CD4-positive, alpha-beta T cell treated with Interleukin-2 at 100 ng/mL for 4 hours (primary cell): ENCODE data around the gene SIPA1L3.
"Not testable (repeated sequence)": the region's sequence is repeated elsewhere in the genome, so short reads cannot be mapped to it uniquely, and the experiment has no call there.

Experiments
- DNase-seq: peaks from one replicate; pipeline ENCODE4 v3.0.0-alpha.2; 2020; ENCODE audit warnings: low spot score

SIPA1L3 gene

GRCh38 chr19:38020311-38020710 is 113.3 kb downstream of the SIPA1L3 start:
- no peak for DNase-seq

GRCh38 chr19:38021352-38021751 is 114.3 kb downstream of the SIPA1L3 start:
- DNase-seq: no peak

- DNase-seq: no peak
Observed at GRCh38 chr19:38022791-38023670, 116.0 kb downstream of the SIPA1L3 start.

- no peak for DNase-seq
Observed at GRCh38 chr19:38023671-38024541, 116.9 kb downstream of the SIPA1L3 start.

- no peak for DNase-seq
Observed at GRCh38 chr19:38024992-38025908, 118.2 kb downstream of the SIPA1L3 start.

- no peak for DNase-seq
Observed at GRCh38 chr19:38025909-38026307, 118.9 kb downstream of the SIPA1L3 start.

- no peak for DNase-seq
Observed at GRCh38 chr19:38028913-38029510, 122.0 kb downstream of the SIPA1L3 start.

- DNase-seq: not testable (repeated sequence)
Observed at GRCh38 chr19:38030001-38030400, 123.0 kb downstream of the SIPA1L3 start.

- no peak for DNase-seq
Observed at GRCh38 chr19:38030686-38031422, 123.8 kb downstream of the SIPA1L3 start.

- DNase-seq: no peak
Observed at GRCh38 chr19:38031423-38031770, 124.4 kb downstream of the SIPA1L3 start.

- DNase-seq: no peak
Observed at GRCh38 chr19:38032151-38032550, 125.1 kb downstream of the SIPA1L3 start.

GRCh38 chr19:38032951-38033350 is 125.9 kb downstream of the SIPA1L3 start:
- DNase-seq: no peak

- no peak for DNase-seq
Observed at GRCh38 chr19:38033658-38034491, 126.9 kb downstream of the SIPA1L3 start.

- no peak for DNase-seq
Observed at GRCh38 chr19:38034492-38034860, 127.5 kb downstream of the SIPA1L3 start.

GRCh38 chr19:38035515-38036495 is 128.8 kb downstream of the SIPA1L3 start:
- no peak for DNase-seq

- DNase-seq: no peak
Observed at GRCh38 chr19:38036707-38037611, 130.0 kb downstream of the SIPA1L3 start.

- no peak for DNase-seq
Observed at GRCh38 chr19:38039966-38040365, 133.0 kb downstream of the SIPA1L3 start.

GRCh38 chr19:38042132-38042531 is 135.1 kb downstream of the SIPA1L3 start:
- no peak for DNase-seq
